HG03103 (cell line): Measurements from ENCODE around the gene REPIN1.

Source experiments
- ATAC-seq: cut with Tn5 transposase; IDR thresholded peaks from one replicate; pipeline ENCODE4 v1.9.1; 2021; ENCODE audit warnings: low read depth; ENCODE audit not compliant: unreplicated experiment

REPIN1 gene

GRCh38 chr7:150404172-150404804, 35.7 kb downstream of the REPIN1 start:
- ATAC-seq = no peak

GRCh38 chr7:150404805-150405583, 36.4 kb downstream of the REPIN1 start:
- peak; percentile 33 for ATAC-seq

- ATAC-seq = no peak
Measured at GRCh38 chr7:150405584-150406311, 37.1 kb downstream of the REPIN1 start.

DNA sequence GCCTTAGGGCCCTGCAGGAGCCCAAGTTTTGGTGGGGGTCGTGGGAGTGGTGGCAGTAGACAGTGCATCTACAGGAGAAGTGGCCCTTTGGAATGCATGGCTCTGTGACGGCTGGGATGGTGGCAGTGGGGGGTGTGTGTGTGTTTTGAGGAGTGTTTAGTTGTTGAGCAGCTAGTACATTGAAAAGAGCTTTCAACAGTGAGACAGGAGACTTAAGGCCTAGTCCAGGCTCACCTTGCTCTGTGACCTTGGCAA, 37.6 kb downstream of the REPIN1 start:
- no peak for ATAC-seq

DNA sequence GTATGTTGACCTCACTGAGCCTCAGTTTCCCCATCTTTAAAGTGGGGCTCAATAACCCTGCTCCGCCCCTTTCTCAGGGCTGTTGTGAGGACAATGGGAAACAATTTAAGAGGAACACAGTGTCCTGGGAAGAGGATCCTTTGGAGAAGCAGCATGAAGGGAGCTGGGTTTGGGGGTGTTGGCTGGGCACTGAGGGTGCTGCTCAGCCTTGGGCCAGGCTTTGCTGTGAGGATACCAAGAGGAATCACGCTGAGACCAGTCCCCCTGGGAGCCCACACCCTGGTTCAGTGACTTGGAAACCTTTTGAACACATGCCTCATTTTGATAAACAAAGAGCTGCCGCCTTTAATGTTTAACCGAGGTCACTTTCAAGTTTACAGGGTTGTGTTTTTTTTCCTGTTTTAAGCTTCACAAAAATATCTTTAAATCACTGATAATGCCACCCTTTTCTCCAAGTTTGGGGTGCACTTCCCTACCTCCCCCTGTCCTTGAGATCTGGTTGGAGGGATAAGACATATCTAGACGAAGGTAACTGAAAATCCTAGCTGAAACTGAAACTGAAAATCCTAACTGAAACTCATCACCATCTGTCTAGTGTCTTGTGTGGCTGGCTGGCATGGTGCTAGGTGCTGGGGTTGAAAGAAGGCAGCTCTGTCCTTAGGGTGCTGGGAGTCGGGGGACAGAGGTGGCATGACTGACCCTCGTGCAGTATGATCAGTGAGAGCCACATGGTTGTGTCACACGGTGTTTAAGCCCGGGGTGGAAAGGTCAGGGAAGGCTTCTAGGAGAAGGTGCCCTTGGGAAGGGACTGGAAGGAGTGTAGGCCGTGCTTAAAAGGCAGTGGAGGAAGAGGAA, 38.2 kb downstream of the REPIN1 start:
- peak; percentile 47 for ATAC-seq

DNA sequence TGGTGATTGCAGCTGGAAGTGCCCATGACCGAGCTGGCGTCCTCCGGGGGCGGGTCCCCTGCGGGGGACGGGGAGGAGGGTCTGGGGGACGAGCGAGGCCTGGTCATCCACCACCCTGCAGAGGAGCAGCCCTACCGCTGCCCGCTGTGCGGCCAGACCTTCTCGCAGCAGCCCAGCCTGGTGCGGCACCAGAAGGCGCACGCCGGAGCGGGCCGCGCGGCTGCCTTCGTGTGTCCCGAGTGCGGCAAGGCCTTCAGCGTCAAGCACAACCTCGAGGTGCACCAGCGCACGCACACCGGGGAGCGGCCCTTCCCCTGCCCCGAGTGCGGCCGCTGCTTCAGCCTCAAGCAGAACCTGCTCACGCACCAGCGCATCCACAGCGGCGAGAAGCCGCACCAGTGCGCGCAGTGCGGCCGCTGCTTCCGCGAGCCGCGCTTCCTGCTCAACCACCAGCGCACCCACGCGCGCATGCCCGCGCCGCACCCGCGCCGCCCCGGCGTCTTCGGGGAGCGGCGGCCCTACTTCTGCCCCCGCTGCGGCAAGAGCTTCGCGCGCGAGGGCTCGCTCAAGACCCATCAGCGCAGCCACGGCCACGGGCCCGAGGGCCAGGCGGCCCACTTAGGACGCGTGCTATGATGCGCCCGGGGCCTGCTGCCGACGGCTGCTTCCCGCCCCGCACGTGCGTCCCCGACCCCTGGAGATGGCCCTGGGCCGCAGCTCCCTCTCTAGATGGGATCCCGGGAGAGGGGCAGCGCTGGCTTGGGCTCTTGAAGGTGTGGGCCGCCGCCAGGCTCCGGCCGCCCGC, 39.2 kb downstream of the REPIN1 start:
- ATAC-seq = no peak

- ATAC-seq = no peak
Measured at GRCh38 chr7:150408393-150409299, 40.0 kb downstream of the REPIN1 start.

DNA sequence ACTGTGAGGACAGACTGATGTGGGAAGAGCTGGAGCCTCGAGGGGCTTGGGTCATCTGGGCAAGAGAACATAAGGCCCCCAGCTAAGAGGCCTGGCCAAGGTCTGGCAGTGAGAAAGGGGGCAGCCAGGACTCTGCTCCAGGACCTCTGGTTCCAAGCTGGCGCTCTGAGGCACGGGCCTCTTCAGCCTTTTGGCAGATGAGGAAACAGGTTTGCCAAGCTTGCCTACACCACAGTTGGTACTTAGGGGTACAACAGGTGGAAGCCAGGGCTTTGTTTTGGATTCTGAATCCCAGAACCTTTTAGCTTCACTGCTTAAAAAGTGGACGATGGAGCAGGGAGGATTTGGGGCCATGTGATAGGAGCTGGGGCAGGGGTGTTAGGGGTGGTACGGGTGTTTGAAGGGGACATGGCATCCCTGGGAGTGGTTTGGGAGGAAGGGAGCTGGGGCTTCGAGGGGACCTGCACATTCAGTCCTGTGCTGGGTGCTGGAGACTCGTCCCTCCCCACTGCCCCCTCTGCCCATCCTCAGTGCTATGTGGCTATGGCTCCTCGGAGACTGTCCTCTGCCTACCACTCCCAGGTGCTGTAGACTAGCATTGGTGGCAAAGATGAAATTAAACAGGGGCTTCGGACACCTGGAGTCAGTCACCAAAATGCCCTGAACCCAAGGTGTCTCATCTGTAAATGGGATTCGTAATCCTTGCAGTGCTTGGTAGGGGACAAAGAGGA, 40.8 kb downstream of the REPIN1 start:
- ATAC-seq = no peak

- no peak for ATAC-seq
Measured at GRCh38 chr7:150410131-150410530, 41.5 kb downstream of the REPIN1 start.

DNA sequence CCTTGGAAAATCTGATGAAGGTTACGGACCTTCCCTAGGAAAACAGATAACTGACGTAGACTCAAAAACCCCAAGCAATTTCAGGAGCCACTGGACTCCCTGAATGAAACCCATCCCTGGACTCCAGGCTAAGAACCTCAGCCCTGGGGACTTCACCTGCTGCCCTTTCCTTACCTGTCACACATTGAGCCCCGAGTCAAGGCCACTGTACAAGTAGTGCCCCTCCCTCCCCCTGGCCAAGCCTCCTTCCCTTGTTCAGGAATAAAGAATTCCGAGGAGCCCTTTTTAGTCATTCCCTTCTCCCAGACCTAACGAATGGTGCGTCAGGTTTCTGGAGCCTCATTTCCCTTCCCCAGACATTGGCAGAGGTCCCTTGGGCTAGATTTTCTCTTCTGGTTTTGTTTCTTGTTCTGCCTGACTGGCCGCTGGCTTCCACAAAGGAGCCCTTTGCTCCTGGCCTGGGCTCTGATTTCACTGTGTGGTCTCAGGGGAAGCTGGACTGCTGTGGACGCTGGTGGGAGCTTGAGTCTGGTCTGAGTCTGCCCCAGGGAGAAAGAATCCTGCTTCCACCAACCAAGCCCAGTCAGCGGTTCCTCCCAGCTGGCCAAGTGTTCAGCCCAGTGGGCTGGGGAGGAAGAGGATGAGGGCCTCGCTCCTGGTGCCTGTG, 42.2 kb downstream of the REPIN1 start:
- no peak for ATAC-seq

GRCh38 chr7:150411606-150412005, 43.0 kb downstream of the REPIN1 start:
- no peak for ATAC-seq

- ATAC-seq = no peak
Measured at GRCh38 chr7:150412016-150412415, 43.4 kb downstream of the REPIN1 start.

DNA sequence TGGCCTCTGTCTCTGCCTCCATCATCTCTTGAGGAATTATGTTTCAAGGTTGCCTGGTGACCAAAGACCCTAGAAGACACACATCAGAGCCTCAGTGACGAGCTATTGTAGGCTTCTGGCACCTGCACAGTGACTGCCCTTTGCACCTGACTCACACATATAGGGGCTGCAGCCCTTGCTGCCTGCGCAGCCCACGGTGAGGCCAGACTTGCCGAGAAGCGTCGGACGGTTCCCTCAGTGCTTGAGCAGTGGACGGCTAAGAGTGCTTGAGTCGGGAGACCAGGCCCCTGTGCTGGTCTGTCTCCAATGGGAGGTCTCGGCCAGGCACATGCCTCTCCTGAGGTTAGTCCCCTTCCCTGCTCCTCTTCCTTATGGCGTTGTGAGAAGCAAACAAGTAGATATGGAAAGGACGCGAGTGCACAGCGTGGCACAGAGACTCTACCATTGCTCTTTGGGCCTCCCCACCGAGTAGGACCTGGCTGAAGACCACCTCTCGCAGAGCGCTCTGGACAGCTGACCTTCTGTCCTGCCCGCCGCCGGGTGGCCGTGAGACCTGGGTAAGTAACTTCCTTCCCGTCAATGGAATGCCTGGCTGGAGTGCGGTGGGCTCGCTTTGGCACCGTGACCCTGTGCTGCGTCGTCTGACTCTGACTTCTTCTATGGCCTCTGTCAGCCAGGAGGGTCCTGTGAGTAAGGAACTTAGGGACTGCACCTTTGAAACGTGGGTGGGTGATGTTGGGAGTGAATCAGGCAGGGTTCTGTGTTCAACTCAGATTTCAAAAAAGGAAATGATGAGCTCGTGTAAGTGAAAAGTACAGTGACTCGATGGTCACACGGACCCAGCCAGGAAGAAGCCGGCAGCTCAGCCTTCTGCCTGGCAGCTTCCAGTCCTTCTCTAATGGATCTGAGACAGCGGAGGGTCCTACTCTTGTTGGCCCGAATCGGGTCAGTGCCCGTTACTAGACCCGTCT, 44.2 kb downstream of the REPIN1 start:
- ATAC-seq = no peak

DNA sequence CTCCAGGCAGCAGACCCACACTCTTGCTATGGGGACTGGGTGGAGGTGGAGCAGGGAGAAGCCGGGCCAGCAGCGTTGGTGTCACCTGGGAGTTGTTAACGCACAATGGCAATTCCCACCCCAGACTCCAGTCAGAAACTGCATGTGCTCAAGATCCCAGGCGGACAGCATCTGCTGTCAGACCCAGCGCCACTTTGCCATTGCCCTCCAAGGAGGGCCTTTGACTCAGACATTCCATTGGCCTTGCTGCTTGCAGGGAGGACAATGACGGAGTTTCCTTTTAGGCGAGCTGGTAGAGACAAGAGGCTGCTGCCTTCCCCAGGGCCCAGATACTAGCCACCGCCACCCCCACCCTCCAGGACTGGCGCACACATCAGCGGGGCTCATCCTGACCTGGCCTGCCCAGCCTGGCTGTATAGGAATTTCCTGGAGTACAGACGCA, 45.0 kb downstream of the REPIN1 start:
- no peak for ATAC-seq

DNA sequence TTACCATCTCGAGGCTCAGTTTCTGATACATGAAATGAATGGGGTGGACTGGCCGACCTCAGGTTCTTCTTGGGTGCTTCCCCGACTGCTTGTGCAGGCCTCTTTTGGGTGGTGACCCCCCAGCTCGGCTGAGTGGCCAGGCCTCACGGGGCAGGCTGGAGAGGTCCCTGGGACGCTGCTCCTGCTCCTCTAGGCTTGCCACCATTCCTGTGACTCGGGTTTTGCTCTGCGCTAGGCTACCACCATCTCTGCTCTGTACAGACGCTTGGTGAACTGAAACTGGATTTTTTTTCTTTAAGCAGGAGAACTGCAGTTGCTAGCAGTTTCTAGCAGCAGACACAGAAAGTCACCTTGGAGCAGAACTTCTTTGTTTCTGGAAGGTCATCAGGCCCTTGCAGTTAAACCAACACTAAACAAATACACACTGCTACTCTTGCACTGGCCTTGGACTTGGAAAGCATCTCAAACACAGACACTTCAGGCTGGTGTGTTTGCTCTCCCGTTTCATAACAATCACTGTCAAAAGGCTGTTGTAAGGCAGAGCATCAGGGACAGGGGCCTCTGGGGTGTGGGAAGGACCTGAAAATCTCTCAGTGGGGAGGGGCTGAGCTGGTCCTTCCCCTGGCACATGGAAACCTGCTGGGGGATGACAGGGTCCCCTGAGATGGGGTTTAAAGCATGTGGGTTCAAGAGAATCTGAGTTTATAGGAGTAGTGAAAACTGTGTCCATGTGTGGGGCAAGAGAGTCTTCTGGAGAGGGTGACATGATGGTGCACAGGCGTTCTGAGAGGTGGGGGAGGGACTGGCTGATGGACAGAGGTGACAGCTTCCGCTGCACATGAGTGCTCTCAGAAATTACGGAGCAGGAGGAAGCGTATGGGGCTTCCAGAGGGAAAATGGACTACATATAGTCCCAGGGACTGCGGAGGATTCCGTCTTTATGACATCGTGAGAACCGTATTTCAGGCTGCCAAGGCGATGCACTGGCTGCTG, 46.8 kb downstream of the REPIN1 start:
- no peak for ATAC-seq

DNA sequence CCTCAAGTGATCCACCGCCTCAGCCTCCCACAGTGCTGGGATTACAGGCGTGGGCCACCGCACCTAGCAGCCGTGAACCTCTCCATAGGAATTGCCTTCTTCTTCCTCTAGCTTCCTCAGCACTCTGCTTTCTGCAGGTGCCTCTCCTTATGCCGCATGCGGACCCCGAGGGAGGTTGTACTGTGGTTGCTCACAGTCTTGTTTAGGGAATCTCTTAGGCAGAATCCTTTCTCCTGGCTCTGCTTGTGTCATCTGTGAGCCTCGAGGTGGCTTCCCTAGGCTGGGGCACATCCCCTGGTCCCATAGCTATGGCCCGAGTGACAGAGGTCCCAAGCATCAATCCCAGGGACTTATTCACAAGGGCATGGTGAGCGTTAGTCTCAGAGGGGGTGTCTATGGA, 48.6 kb downstream of the REPIN1 start:
- no peak for ATAC-seq
